GM23248 (cell line): ENCODE results near the gene ZNF460.

Experiments
- EZH2 ChIP-seq: fragments of 200-600 bp; sonication (generic); IDR thresholded peaks from 2 replicates; pipeline ENCODE4 v1.6.1; 2018; ENCODE audit warnings: antibody characterized with exemption, mild to moderate bottlenecking; ENCODE audit not compliant: insufficient read depth, poor library complexity, severe bottlenecking
- EZH2phosphoT487 ChIP-seq: fragments of 200-600 bp; sonication (generic); IDR thresholded peaks from 2 replicates; pipeline ENCODE4 v1.6.1; 2018; ENCODE audit warnings: antibody characterized with exemption, moderate library complexity, mild to moderate bottlenecking, low read depth; ENCODE audit not compliant: insufficient read depth

DNA sequence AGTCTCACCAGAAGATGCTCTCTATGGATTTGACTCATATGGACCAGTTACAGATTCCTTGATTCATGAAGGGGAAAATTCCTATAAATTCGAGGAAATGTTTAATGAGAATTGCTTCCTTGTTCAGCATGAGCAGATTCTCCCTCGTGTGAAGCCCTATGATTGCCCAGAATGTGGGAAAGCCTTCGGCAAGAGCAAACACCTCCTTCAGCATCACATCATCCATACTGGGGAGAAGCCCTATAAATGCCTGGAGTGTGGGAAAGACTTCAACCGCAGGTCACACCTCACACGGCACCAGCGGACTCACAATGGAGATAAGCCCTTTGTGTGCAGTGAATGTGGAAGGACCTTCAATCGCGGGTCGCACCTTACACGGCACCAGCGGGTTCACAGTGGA is 10.7 kb downstream of the ZNF460 start:
- TF ChIP-seq EZH2phosphoT487: no peak
- no peak for TF ChIP-seq EZH2
